ENCODE results near the gene PLA2G4E. TPM values are rescaled to one million over a fixed set of nuclear protein-coding genes. Genes with fewer than 3 reads are reported as not detected.

PLA2G4E gene
- total and polyA plus RNA-seq, 7 donors: 0.13 TPM; not detected in 6

GRCh38 chr15:41988896-41989572 is 31.8 kb downstream of the PLA2G4E start:
- DNase-seq: no peak
- intact Hi-C loops (cut with DNase I): loop anchor here (2.0 to 5.0 kb wide), 2 partner anchors 68 to 150 kb away; no protein-coding TSS in a partner anchor
- Histone ChIP-seq H3K36me3 (no peaks in the 10 kb centered on the region), H3K27me3 (peaks cover 0 to 12% (median 0%) of the 10 kb centered on the region in 3 donors), H3K4me3 (no peak overlapping the region), H3K27ac (no peak overlapping the region), H3K9me3 (no peaks in the 10 kb centered on the region), H3K4me1 (no peaks in the 10 kb centered on the region)
- 75 to 79% methylated on average over 21 of the region's 21 CpGs for WGBS, 2 donors
- TF ChIP-seq POLR2AphosphoS5 (IDR thresholded peaks at IDR 0.05): no peak
- TF ChIP-seq POLR2A (IDR thresholded peaks at IDR 0.05): no peak
- TF ChIP-seq CTCF (IDR thresholded peaks at IDR 0.05): no peak
- TF ChIP-seq EP300 (IDR thresholded peaks at IDR 0.05): no peak

GRCh38 chr15:41987925-41988275 is 32.9 kb downstream of the PLA2G4E start:
- H3K4me3 ChIP-seq: no peak overlapping the region

GRCh38 chr15:41987246-41987924 is 33.5 kb downstream of the PLA2G4E start:
- H3K4me1 ChIP-seq: no peaks in the 10 kb centered on the region
- TF ChIP-seq POLR2AphosphoS5 (IDR thresholded peaks at IDR 0.05) (no peak), EP300 (IDR thresholded peaks at IDR 0.05) (no peak), POLR2A (IDR thresholded peaks at IDR 0.05) (no peak), CTCF (IDR thresholded peaks at IDR 0.05) (no peak)
- 90 to 91% methylated on average over 17 of the region's 17 CpGs for WGBS, 2 donors
- no peaks in the 10 kb centered on the region for H3K9me3 ChIP-seq
- intact Hi-C loops (cut with DNase I): loop anchor here (5.0 kb wide), 1 partner anchor 70 kb away; no protein-coding TSS in a partner anchor
- no peaks in the 10 kb centered on the region for H3K36me3 ChIP-seq
- no peak overlapping the region for H3K27ac ChIP-seq
- peak; percentile 28 for DNase-seq
- H3K4me3 ChIP-seq: no peak overlapping the region
- peaks cover 0 to 12% (median 0%) of the 10 kb centered on the region in 3 donors for H3K27me3 ChIP-seq

More at GRCh38 chr15:41987925-41988275, 32.9 kb downstream of the PLA2G4E start:
- DNase-seq: no peak
- intact Hi-C loops (cut with DNase I): loop anchor here (2.0 to 5.0 kb wide), 2 partner anchors 69 to 151 kb away; no protein-coding TSS in a partner anchor
- H3K4me1 ChIP-seq: no peaks in the 10 kb centered on the region
- peaks cover 0 to 12% (median 0%) of the 10 kb centered on the region in 3 donors for H3K27me3 ChIP-seq
- H3K27ac ChIP-seq: no peak overlapping the region
- TF ChIP-seq POLR2A (IDR thresholded peaks at IDR 0.05): no peak
- TF ChIP-seq CTCF (IDR thresholded peaks at IDR 0.05): no peak
- TF ChIP-seq EP300 (IDR thresholded peaks at IDR 0.05): no peak
- WGBS, 2 donors: 92 to 94% methylated on average over 11 of the region's 11 CpGs
- H3K9me3 ChIP-seq: no peaks in the 10 kb centered on the region
- no peaks in the 10 kb centered on the region for H3K36me3 ChIP-seq

- TF ChIP-seq CTCF (IDR thresholded peaks at IDR 0.05) (no peak), POLR2A (IDR thresholded peaks at IDR 0.05) (no peak), EP300 (IDR thresholded peaks at IDR 0.05) (no peak), POLR2AphosphoS5 (IDR thresholded peaks at IDR 0.05) (no peak)
- Histone ChIP-seq H3K4me3 (no peak overlapping the region), H3K27ac (no peak overlapping the region), H3K36me3 (no peaks in the 10 kb centered on the region), H3K27me3 (peaks cover 0 to 12% (median 0%) of the 10 kb centered on the region in 3 donors), H3K9me3 (no peaks in the 10 kb centered on the region), H3K4me1 (no peaks in the 10 kb centered on the region)
- WGBS, 2 donors: 93 to 95% methylated on average over 19 of the region's 19 CpGs
- intact Hi-C loops (cut with DNase I): loop anchor here (5.0 kb wide), 1 partner anchor 72 kb away; no protein-coding TSS in a partner anchor
- DNase-seq: peak; percentile 48
Measured at GRCh38 chr15:41985236-41986160, 35.3 kb downstream of the PLA2G4E start.
